Measurements from ENCODE around the gene PREPL. TPM values are rescaled to one million over a fixed set of nuclear protein-coding genes. Genes with fewer than 3 reads are reported as not detected.

The PREPL gene
- total and polyA plus RNA-seq, 2 donors (not counting 3 experiments of a cell fraction or from before 2014, with no cell fraction given), result 10.1 to 25.7 TPM

GRCh38 chr2:44273076-44273475, 88.2 kb downstream of the PREPL start:
- H3K27ac ChIP-seq (ENCODE audit: insufficient read depth, low read depth, low read length), result no peak overlapping the region
- no peaks in the 10 kb centered on the region for H3K27me3 ChIP-seq (ENCODE audit: control insufficient read depth in 2 of 2, insufficient read depth in 2 of 2, low read length in 2 of 2)
- FAIRE-seq (no peak), DNase-seq (ENCODE audit: low read depth, low spot score) (no peak)
- CTCF ChIA-PET, result interaction anchor here (0.9 kb wide), 1 partner anchor 16 kb away, joined by 3 read pairs; no protein-coding TSS in a partner anchor
- H4K20me1 ChIP-seq (replicated peaks; ENCODE audit: control insufficient read depth, extremely low read depth, insufficient read depth, low read length), result no peaks in the 10 kb centered on the region
- POLR2A ChIA-PET, result no interaction called here
- no peak overlapping the region for H3K4me2 ChIP-seq (ENCODE audit: insufficient read depth, low read length)
- no peaks in the 10 kb centered on the region for H3K9me3 ChIP-seq (replicated peaks; ENCODE audit: control insufficient read depth, insufficient read depth, low read length)
- dilution Hi-C loops (cut with MboI; ENCODE audit: extremely low pct_ligation_motif_present, low sequenced_read_pairs), result no loop called here
- no peaks in the 10 kb centered on the region for H3K36me3 ChIP-seq (ENCODE audit: control insufficient read depth in 2 of 2, extremely low read depth in 1 of 2, insufficient read depth in 2 of 2, low read length in 2 of 2)
- no peaks in the 10 kb centered on the region for H3K79me2 ChIP-seq (ENCODE audit: control insufficient read depth, insufficient read depth, low read length)
- H3K9ac ChIP-seq (replicated peaks; ENCODE audit: extremely low read depth, insufficient read depth, low read length), result no peak overlapping the region
- no peak overlapping the region for H2AFZ ChIP-seq (ENCODE audit: low read depth, low read length)
- H3K4me1 ChIP-seq (ENCODE audit: control insufficient read depth, extremely low read depth, insufficient read depth, low read length), result no peaks in the 10 kb centered on the region
- TF ChIP-seq GATA2 (IDR thresholded peaks at IDR 0.05; ENCODE audit: insufficient read depth, insufficient read length, low read depth, low read length) (no peak), MAX (IDR thresholded peaks at IDR 0.05; ENCODE audit: insufficient read depth, insufficient read length) (no peak), JUN (IDR thresholded peaks at IDR 0.05; ENCODE audit: borderline replicate concordance, insufficient read depth, insufficient read length, low read depth) (no peak), MYC (IDR thresholded peaks at IDR 0.05; ENCODE audit: low read depth, low read length) (no peak)
- no TSS peak for BruUV-seq (replicated peaks)
- intact Hi-C loops (cut with micrococcal nuclease), result no loop called here
- H3K4me3 ChIP-seq (replicated peaks in 1 of 3; ENCODE audit: insufficient read depth in 1 of 3, low read depth in 1 of 3, low read length in 3 of 3), result no peak overlapping the region
- H3K9me1 ChIP-seq (replicated peaks; ENCODE audit: control insufficient read depth, extremely low read depth, insufficient read depth, low read length), result no peaks in the 10 kb centered on the region

GRCh38 chr2:44271296-44271695, 90.0 kb downstream of the PREPL start:
- TF ChIP-seq FOS (IDR thresholded peaks at IDR 0.05; ENCODE audit: borderline replicate concordance, insufficient read depth, low read length) (no peak), POLR2AphosphoS5 (IDR thresholded peaks at IDR 0.05; ENCODE audit: insufficient read depth, low read depth, low read length) (no peak), POLR2A (IDR thresholded peaks at IDR 0.05; ENCODE audit: low read depth, low read length) (no peak), MYC (IDR thresholded peaks at IDR 0.05; ENCODE audit: low read depth, low read length) (no peak)
- H3K9me3 ChIP-seq (replicated peaks; ENCODE audit: control insufficient read depth, insufficient read depth, low read length), result no peaks in the 10 kb centered on the region
- no peaks in the 10 kb centered on the region for H3K27me3 ChIP-seq (ENCODE audit: control insufficient read depth in 2 of 2, insufficient read depth in 2 of 2, low read length in 2 of 2)
- H3K36me3 ChIP-seq (ENCODE audit: control insufficient read depth in 2 of 2, extremely low read depth in 1 of 2, insufficient read depth in 2 of 2, low read length in 2 of 2), result no peaks in the 10 kb centered on the region
- H3K4me3 ChIP-seq (replicated peaks in 1 of 3; ENCODE audit: insufficient read depth in 1 of 3, low read depth in 1 of 3, low read length in 3 of 3), result no peak overlapping the region
- H3K9ac ChIP-seq (replicated peaks; ENCODE audit: extremely low read depth, insufficient read depth, low read length), result no peak overlapping the region
- H3K27ac ChIP-seq (ENCODE audit: insufficient read depth, low read depth, low read length), result no peak overlapping the region
- H3K9me1 ChIP-seq (replicated peaks; ENCODE audit: control insufficient read depth, extremely low read depth, insufficient read depth, low read length), result no peaks in the 10 kb centered on the region
- no peaks in the 10 kb centered on the region for H3K4me1 ChIP-seq (ENCODE audit: control insufficient read depth, extremely low read depth, insufficient read depth, low read length)
- H4K20me1 ChIP-seq (replicated peaks; ENCODE audit: control insufficient read depth, extremely low read depth, insufficient read depth, low read length), result no peaks in the 10 kb centered on the region
- intact Hi-C loops (cut with micrococcal nuclease), result no loop called here
- BruUV-seq (replicated peaks), result no TSS peak
- no peak overlapping the region for H2AFZ ChIP-seq (ENCODE audit: low read depth, low read length)
- DNase-seq (ENCODE audit: low read depth, low spot score) (no peak), FAIRE-seq (no peak)
- H3K4me2 ChIP-seq (ENCODE audit: insufficient read depth, low read length), result no peak overlapping the region
- CTCF ChIA-PET, result no interaction called here
- dilution Hi-C loops (cut with MboI; ENCODE audit: extremely low pct_ligation_motif_present, low sequenced_read_pairs), result no loop called here
- POLR2A ChIA-PET, result no interaction called here
- no peaks in the 10 kb centered on the region for H3K79me2 ChIP-seq (ENCODE audit: control insufficient read depth, insufficient read depth, low read length)

Measured in endothelial cell of umbilical vein (primary cell).